Stimulated activated CD8-positive, alpha-beta memory T cell treated with anti-CD3 and anti-CD28 coated beads, Interleukin-4, amount 100 ng/mL, for 4 hours (primary cell): Measurements from ENCODE around the gene HOXD13.
A peak's percentile ranks its signal among the peaks of the same experiment; 100 is the strongest.

Source experiments
- DNase-seq, 2 donors: peaks; one replicate each; pipeline ENCODE4 v3.0.0-alpha.2; 2020; ENCODE audit warnings: low read depth in 2 of 2, low spot score in 1 of 2

HOXD13 gene

DNA sequence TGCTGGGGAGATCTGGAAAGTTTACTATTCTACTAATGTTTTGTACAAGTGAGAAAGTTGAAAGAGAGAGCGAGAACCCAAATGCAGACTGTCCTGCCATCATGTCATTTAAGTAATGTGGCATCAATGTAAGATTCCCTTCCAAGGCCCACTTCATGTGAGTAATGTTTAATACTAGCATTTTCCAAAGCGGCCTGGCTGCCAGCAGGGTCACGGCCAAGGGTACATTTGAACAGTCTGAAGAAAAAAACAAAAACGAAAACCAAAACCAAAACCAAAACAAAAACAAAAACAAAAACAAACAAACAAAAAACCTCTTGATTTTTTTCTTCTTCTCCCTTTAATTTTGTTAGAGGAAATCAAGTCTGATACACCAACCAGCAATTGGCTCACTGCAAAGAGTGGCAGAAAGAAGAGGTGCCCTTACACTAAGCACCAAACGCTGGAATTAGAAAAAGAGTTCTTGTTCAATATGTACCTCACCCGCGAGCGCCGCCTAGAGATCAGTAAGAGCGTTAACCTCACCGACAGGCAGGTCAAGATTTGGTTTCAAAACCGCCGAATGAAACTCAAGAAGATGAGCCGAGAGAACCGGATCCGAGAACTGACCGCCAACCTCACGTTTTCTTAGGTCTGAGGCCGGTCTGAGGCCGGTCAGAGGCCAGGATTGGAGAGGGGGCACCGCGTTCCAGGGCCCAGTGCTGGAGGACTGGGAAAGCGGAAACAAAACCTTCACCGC lies 26.2 kb downstream of the HOXD13 start:
- no peak for DNase-seq

GRCh38 chr2:176120364-176121189 lies 28.1 kb downstream of the HOXD13 start:
- no peak for DNase-seq

GRCh38 chr2:176121190-176122051 lies 28.9 kb downstream of the HOXD13 start:
- no peak for DNase-seq

DNA sequence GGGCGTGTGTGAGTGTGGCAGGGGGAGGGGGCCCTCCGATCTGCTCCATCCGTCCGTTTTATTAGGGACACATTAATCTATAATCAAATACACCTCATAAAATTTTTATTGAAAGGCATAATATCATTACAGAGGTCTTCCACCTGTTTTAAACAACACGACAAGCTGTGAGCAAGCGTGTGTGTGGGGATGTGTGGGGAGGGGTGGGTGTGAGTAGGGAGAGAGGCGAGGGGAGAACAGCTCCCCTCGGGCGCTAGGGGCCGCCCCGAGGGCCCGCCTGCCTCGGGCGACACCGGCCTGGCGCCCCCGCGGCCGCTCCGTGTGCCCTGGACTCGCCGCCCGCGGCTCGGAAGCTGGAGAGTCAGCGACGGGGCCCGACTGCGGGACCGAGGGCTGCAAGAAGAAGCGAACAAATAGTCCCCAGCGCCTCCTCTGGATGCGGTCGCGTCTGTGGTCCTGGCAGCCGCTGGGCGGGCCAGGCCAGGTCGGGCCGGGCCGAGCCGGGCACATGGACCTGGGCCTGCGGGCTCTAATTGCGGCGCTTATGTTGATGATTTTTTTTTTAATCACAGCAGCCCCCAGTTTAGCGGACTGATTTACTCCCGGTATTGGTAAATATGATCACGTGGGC lies 29.6 kb downstream of the HOXD13 start:
- DNase-seq, result no peak

- DNase-seq, result no peak
Observed at GRCh38 chr2:176122683-176123410, 30.3 kb downstream of the HOXD13 start, which contains the start of gene HOXD9. Gene HOXD9, plus strand, starts transcription at chr2:176122719. Its CDS starts 50 bp downstream, at chr2:176122769.

DNA sequence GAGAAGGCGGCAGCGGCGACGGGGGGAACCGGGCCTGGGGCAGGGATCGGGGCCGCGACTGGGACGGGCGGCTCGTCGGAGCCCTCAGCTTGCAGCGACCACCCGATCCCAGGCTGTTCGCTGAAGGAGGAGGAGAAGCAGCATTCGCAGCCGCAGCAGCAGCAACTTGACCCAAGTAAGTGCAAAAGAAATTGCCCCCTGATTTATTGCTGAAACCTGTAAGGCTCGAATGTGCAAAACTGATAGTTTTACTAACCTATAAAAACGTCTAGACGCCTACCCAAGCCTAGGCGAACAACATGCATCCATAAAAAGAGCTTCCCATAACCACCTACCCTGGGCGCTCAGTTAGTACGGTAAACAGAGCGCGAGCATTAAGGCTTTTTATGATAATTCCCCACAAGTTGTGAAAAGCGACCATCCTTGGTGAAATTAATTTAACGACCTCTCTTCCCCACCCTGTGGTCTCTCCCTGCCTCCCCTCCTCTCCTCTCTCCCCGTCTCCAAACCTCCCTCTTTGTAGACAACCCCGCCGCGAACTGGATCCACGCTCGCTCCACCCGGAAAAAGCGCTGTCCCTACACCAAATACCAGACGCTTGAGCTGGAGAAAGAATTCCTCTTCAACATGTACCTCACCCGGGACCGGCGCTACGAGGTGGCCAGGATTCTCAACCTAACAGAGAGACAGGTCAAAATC lies 31.0 kb downstream of the HOXD13 start:
- no peak for DNase-seq

- DNase-seq, result no peak
Observed at GRCh38 chr2:176124110-176124946, 31.8 kb downstream of the HOXD13 start.

- no peak for DNase-seq
Observed at GRCh38 chr2:176124947-176125771, 32.6 kb downstream of the HOXD13 start.

DNA sequence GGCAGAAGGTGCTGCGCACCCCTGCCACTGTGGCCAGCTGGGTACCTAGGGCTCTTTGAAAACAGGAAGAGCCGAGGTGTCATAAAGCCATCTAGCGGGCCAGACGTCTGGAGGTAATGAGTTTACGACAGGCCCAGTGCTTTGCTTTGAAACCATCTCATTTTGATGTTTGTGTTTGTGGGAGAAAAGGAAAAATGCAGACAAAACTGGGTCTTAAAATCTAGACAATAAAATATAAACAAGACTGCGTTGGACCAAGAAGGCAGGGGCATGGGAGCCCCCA lies 33.2 kb downstream of the HOXD13 start:
- DNase-seq, result no peak

DNA sequence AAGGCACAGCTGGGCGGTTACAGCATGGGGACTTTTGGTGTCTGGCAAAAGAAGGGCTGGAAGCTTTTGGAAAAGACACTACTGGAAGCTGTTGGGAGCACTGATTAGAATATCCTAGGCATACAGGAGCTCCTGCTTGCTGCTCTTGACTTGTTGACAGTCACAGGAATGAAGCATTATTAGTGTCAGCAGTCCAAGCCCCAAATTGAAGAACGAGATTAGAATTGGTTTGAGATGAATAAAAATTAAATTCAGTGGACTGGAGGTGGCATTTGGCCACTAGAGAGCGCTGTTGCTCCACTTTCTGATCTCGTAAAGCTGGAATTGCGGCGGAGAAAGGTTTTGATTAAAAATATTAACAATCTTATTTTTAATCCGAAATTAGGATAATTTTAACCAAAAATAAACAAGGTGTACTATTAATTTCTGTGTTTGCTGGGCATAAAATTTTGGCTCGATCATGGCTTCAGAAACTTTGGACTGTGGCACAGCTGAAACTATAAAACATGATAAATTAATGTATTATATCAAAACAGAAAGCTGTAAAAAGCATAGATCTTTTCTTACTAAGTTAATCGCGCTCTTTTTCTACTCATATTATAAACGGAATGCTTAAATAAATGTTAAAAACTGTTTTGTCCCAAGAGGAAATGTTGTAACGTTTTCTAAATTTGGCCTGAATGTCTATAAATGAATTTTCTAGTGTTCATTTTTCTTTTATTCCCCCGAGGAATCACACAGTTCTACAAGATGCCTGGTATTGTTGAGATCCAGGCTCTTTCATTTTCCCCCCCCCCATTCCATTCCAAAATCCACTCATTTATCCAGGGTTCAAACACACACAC lies 34.6 kb downstream of the HOXD13 start:
- DNase-seq, result peak in 1 of 2 donors; percentile 69

GRCh38 chr2:176127774-176128072 lies 35.2 kb downstream of the HOXD13 start:
- no peak for DNase-seq

- DNase-seq, result no peak
Observed at GRCh38 chr2:176128172-176128981, 35.9 kb downstream of the HOXD13 start.

DNA sequence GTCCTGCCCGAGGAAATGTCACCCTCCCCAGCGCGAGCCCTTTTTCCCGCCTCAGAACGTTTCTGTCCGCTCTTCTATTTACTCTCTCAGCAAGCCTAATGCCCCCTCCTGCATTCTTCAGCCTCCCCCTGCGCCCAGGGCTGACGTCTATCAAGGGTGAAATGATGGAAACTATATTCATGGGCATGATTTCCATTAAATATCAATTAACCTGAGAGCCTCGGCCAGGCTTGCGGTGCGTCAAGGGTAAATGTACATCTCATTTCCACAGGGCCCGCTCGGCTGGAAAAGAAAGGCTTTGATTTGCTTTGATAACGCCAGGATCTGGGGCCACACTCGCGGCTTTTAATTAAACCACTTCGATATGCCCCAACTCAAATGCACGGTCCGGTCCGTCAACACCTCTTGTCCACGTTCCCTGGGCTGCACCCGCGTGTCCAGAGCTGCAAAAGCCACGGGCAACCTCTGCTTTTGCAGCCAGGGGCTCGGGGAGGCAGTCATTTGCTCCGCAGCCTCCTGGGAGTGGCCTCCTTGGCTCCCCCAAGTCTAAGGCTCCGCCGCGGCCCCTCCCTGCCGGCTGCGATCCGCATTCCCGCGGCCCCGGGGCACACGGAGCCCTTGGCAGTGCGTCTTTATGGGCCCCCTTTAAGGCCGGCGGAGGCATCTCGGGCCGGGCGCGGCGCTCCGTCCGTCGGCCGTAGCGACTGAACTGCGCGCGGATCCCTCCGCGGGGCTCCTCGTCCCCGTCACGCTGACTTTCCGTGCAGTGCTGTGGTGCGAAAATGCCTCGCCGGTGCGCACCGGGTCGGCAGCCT lies 36.7 kb downstream of the HOXD13 start, which contains the start of gene HOXD8:
TSS of gene HOXD8 (plus strand) at position 724 of the 815 bp plus-strand sequence. CDS start 662 bp downstream, outside the sequence.
- no peak for DNase-seq

DNA sequence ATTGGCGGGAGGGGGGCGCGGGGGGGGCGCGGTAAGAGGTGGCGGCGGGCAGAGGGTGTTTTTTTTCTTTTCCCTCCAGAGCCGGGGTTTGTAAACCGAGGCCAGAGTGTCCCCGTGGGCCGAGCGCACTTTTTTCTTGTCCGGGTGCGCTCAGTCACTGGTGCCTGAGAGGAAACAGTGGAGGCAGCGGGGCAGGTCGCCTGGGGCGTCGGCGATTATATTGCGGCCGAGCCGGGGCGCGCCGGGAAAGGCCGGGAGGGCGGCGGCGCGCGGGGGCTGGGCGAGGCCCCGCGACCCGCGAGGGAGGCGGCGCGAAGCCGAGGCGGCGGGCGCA lies 37.3 kb downstream of the HOXD13 start:
- no peak for DNase-seq

GRCh38 chr2:176130147-176130956 lies 37.8 kb downstream of the HOXD13 start:
- no peak for DNase-seq
